ENCODE data around the gene EHBP1.

The EHBP1 gene

DNA sequence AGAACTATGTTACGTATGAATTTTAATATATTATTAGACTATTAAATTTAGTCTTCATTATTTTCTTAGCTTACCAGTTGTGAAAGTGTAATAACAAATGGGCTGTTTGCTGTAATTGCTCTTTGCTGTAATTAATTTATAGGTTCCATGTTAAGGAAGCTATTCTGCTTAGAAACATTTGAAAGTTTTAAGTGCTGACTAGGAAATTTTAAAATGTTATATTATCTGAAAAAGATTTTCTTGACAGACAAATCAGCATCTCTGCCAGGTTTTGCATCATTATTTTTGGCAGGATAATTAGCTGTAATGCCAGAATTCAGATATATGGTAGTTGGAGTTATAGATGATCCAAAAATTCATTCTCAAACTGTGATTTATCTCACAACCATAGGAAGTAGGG is 387.3 kb downstream of the EHBP1 start:
- no peak for DNase-seq

DNA sequence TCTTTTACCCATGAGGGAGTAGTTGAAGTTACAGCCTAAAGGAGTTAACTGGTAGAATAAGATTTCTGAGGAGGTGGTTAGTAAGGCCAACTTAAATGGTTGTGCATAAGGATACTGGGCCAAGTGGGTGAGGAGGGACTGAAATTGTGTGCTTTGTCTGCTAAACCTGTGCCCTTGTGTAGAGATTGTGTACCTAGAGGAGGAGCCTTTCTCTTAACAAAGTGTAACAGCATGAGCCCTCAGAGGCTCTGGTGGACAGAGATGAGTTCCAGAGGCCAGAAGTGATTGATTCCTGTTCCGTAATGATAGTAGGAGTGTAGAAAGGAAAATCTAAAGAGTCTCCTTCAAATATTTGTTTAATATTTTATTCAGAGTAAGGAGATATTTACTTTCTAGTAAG is 388.0 kb downstream of the EHBP1 start:
- DNase-seq = no peak
